AG04450 (cell line): ENCODE results near the gene PFN1. TPM values are rescaled to one million over a fixed set of nuclear protein-coding genes. Genes with fewer than 3 reads are reported as not detected.
"Not testable (repeated sequence)": the region's sequence is repeated elsewhere in the genome, so short reads cannot be mapped to it uniquely, and the experiment has no call there.

Source experiments
- CTCF ChIA-PET: fragments of 300-600, 350-600 bp; formaldehyde crosslinking; extraction: SDS; loops from one replicate; lab custom pipeline; 2022; ENCODE audit warnings: antibody characterized with exemption, inconsistent platforms; lab: Charles Lee
- POLR2A ChIA-PET: fragments of 350-600 bp; formaldehyde crosslinking; extraction: SDS; loops from one replicate; lab custom pipeline; 2021; ENCODE audit warnings: antibody characterized with exemption, inconsistent platforms; lab: Yijun Ruan, JAX
- DNase-seq: peaks from one replicate; pipeline ENCODE4 v3.0.0-alpha.2; 2011; ENCODE audit warnings: low read depth, low spot score
- H3K27ac ChIP-seq: one replicate; pipeline ENCODE4 v1.5.1; 2012; ENCODE audit warnings: low read depth, low read length, control low read depth
- H3K27me3 ChIP-seq: one replicate; pipeline ENCODE4 v1.6.0; 2012; ENCODE audit warnings: low read length; ENCODE audit not compliant: control insufficient read depth, insufficient read depth
- H3K4me3 ChIP-seq: 2 replicates; pipeline ENCODE4 v1.5.1; 2011; ENCODE audit warnings: mild to moderate bottlenecking, low read depth, low read length, control low read depth
- H3K9me3 ChIP-seq: 2 replicates; pipeline ENCODE4 v1.5.1; 2012; ENCODE audit warnings: low read length; ENCODE audit not compliant: control insufficient read depth, insufficient read depth
- CTCF ChIP-seq: IDR thresholded peaks from 2 replicates; pipeline ENCODE4 v1.5.1; 2011; ENCODE audit warnings: low read depth, low read length, control low read depth, inconsistent platforms
- polyA plus RNA-seq: library from polyadenylated mRNA; depleted of rRNA; stranded (reverse); fragments of >200 nt; gene quantifications from 2 replicates; pipeline ENCODE4 v1.2.3, GENCODE V29; 2011

PFN1 gene
- polyA plus RNA-seq, 1 experiment, result 1,141 TPM

GRCh38 chr17:4920351-4921048, 27.8 kb downstream of the PFN1 start:
- H3K9me3 ChIP-seq, result no peaks in the 10 kb centered on the region
- H3K4me3 ChIP-seq, result no peak overlapping the region
- no peaks in the 10 kb centered on the region for H3K27me3 ChIP-seq
- DNase-seq, result no peak
- ChIA-PET POLR2A (interaction anchor here (0.8 to 1.3 kb wide), 2 partner anchors 11 to 19 kb away, joined by 3 to 4 read pairs; partner anchors contain the start of genes RNF167 and SLC25A11), CTCF (interaction anchor here (2.7 to 3.5 kb wide), 2 partner anchors 11 to 17 kb away, joined by 7 to 17 read pairs; partner anchors contain the start of gene CHRNE)
- TF ChIP-seq CTCF, result no peak
- H3K27ac ChIP-seq, result no peak overlapping the region

DNA sequence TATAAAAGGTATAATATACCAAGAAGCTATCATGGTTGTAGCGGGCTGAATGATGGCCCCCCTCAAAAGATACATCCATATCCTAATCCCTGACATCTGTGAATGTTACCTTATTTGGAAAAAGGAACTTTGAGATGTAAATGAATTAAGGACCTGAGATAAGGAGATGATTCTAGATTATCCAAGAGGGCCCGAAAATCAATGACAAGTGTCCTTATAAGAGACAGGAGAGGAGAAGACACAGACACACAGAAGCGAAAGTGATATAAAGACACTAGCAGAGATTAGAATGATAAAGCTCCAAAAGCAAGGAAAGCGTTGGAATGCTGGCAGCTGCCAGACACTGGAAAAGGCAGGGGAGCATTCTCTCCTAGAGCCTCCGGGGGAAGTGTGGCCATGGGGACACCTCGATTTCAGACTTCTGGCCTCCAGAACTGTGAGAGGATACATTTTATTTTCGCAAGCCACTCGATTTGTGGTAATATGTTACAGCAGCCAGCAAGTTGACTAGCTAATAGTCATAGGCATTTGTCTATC, 28.8 kb downstream of the PFN1 start:
- CTCF ChIA-PET, result interaction anchor here (2.7 to 3.5 kb wide), 2 partner anchors 10 to 16 kb away, joined by 7 to 17 read pairs; partner anchors contain the start of gene CHRNE
- TF ChIP-seq CTCF, result no peak
- Histone ChIP-seq H3K9me3 (no peaks in the 10 kb centered on the region), H3K27me3 (no peaks in the 10 kb centered on the region), H3K4me3 (no peak overlapping the region), H3K27ac (no peak overlapping the region)
- POLR2A ChIA-PET, result interaction anchor here (0.8 to 1.3 kb wide), 2 partner anchors 10 to 20 kb away, joined by 3 to 4 read pairs; partner anchors contain the start of genes RNF167 and SLC25A11
- no peak for DNase-seq

- H3K9me3 ChIP-seq, H3K27me3 ChIP-seq, CTCF ChIA-PET, DNase-seq, H3K27ac ChIP-seq, H3K4me3 ChIP-seq: not testable (repeated sequence)
- POLR2A ChIA-PET, result interaction anchor here (0.9 to 1.1 kb wide), 2 partner anchors 12 to 25 kb away, joined by 3 to 6 read pairs; partner anchors contain the start of genes RNF167 and SLC25A11
Observed at GRCh38 chr17:4914551-4914950, 33.8 kb downstream of the PFN1 start.

GRCh38 chr17:4913994-4914393, 34.3 kb downstream of the PFN1 start:
- ChIA-PET POLR2A (interaction anchor here (0.9 to 1.1 kb wide), 2 partner anchors 12 to 26 kb away, joined by 3 to 6 read pairs; partner anchors contain the start of genes RNF167 and SLC25A11), CTCF (interaction anchor here (0.9 to 1.0 kb wide), 2 partner anchors 74 to 148 kb away, joined by 3 read pairs; partner anchors contain the start of gene CAMTA2)
- TF ChIP-seq CTCF, result no peak
- H3K4me3 ChIP-seq, result no peak overlapping the region
- DNase-seq, result no peak
- no peaks in the 10 kb centered on the region for H3K9me3 ChIP-seq
- H3K27ac ChIP-seq, result no peak overlapping the region
- H3K27me3 ChIP-seq, result no peaks in the 10 kb centered on the region

- Histone ChIP-seq H3K27me3 (peaks cover 3% of the 10 kb centered on the region), H3K9me3 (no peaks in the 10 kb centered on the region), H3K27ac (no peak overlapping the region), H3K4me3 (no peak overlapping the region)
- TF ChIP-seq CTCF, result peak; percentile 89
- peak; percentile 85 for DNase-seq
- POLR2A ChIA-PET, result interaction anchor here (0.6 to 1.8 kb wide), 9 partner anchors 11 to 443 kb away, joined by 3 to 14 read pairs (median 4); partner anchors contain the start of genes RNF167, SLC25A11 and SPAG7
- CTCF ChIA-PET, result interaction anchor here (0.6 to 2.1 kb wide), 31 partner anchors 9 to 508 kb away, joined by 3 to 25 read pairs (median 4); partner anchors contain the start of genes C17orf107, CAMTA2, ENO3 and RNF167
Observed at GRCh38 chr17:4908711-4909496, 39.4 kb downstream of the PFN1 start.
